A549 (cell line): ENCODE data around the gene MAD1L1. TPM values are rescaled to one million over a fixed set of nuclear protein-coding genes. Genes with fewer than 3 reads are reported as not detected.

ENCODE experiments used
- ATAC-seq, 2 experiments: fragments of 200-7000 bp in 1 of 2; fragments of >200 bp in 1 of 2; cut with Nextera tagmentation in 1 of 2; cut with Tn5 transposase in 1 of 2; 3 replicates each; pipeline versions ENCODE4 v1.8.0 to v1.9.1; 2018 to 2020; ENCODE audit warnings: mild to moderate bottlenecking in 1 of 2, moderate library complexity in 1 of 2
- CTCF ChIA-PET: fragments of 300-600 bp; sonication (Branson Sonifier 250); formaldehyde crosslinking; extraction: SDS; loops from one replicate; lab custom pipeline; 2021; ENCODE audit warnings: antibody characterized with exemption, inconsistent platforms; lab: Yijun Ruan, JAX
- POLR2A ChIA-PET: fragments of 350-600 bp; formaldehyde crosslinking; extraction: SDS; loops from one replicate; lab custom pipeline; 2021; ENCODE audit warnings: antibody characterized with exemption, inconsistent platforms; lab: Yijun Ruan, JAX
- DNase-seq, 2 experiments: peaks; one replicate each; pipeline versions ENCODE4 v3.0.0 to v3.0.0-alpha.2; 2011 to 2016; ENCODE audit warnings: low read depth in 1 of 2, low spot score in 1 of 2
- FAIRE-seq: peaks from 2 replicates; lab custom pipeline; 2011; peaks lifted over from hg19 to GRCh38; lab: Jason Lieb, UNC
- H3K27ac ChIP-seq, 2 experiments: fragments of >200 bp; sonication (Bioruptor Twin); formaldehyde crosslinking; 3 replicates each; pipeline ENCODE4 v1.5.1; 2016 to 2017
- H3K4me1 ChIP-seq: fragments of >200 bp; sonication (Bioruptor Twin); formaldehyde crosslinking; 3 replicates; pipeline ENCODE4 v1.6.1; 2016
- H3K4me2 ChIP-seq: fragments of >200 bp; sonication (Bioruptor Twin); formaldehyde crosslinking; 3 replicates; pipeline ENCODE4 v1.6.1; 2016
- H3K4me3 ChIP-seq: fragments of >200 bp; sonication (Bioruptor Twin); formaldehyde crosslinking; 3 replicates; pipeline ENCODE4 v1.5.1; 2016
- H3K9me3 ChIP-seq: fragments of >200 bp; sonication (Bioruptor Twin); formaldehyde crosslinking; 3 replicates; pipeline ENCODE4 v1.6.1; 2016
- BHLHE40 ChIP-seq: IDR thresholded peaks from 2 replicates; pipeline ENCODE4 v1.6.1; 2012; ENCODE audit warnings: low read depth, low read length, inconsistent platforms
- CBX2 ChIP-seq: fragments of 200-600 bp; sonication (generic); IDR thresholded peaks from 2 replicates; pipeline ENCODE4 v1.6.1; 2016; ENCODE audit warnings: low read depth, mild to moderate bottlenecking, borderline replicate concordance
- CBX8 ChIP-seq: fragments of 200-600 bp; sonication (generic); IDR thresholded peaks from 2 replicates; pipeline ENCODE4 v1.6.1; 2016
- CHD4 ChIP-seq: fragments of 200-600 bp; sonication (generic); IDR thresholded peaks from 2 replicates; pipeline ENCODE4 v1.6.1; 2016; ENCODE audit warnings: antibody characterized with exemption, mild to moderate bottlenecking, borderline replicate concordance
- EHMT2 ChIP-seq: fragments of 200-600 bp; sonication (generic); IDR thresholded peaks from 2 replicates; pipeline ENCODE4 v1.6.1; 2016; ENCODE audit warnings: antibody characterized with exemption, low read depth, mild to moderate bottlenecking, moderate library complexity
- ESRRA ChIP-seq: fragments of 150-350 bp; IDR thresholded peaks from 2 replicates; pipeline ENCODE4 v1.6.1; 2014; ENCODE audit warnings: mild to moderate bottlenecking, low read length, borderline replicate concordance
- FOSL2 ChIP-seq, 2 experiments: fragments of 450-650 bp in 1 of 2; fragments of >200 bp in 1 of 2; sonication (Bioruptor Twin) in 1 of 2; formaldehyde crosslinking; IDR thresholded peaks; 2 replicates each; pipeline versions ENCODE4 v1.5.0 to v1.6.1; 2016 to 2020; ENCODE audit warnings: mild to moderate bottlenecking in 1 of 2, moderate library complexity in 1 of 2
- FOXS1 ChIP-seq: fragments of 250-450 bp; sonication (Bioruptor Pico); IDR thresholded peaks from 2 replicates; pipeline ENCODE4 v1.5.0; 2020; ENCODE audit warnings: mild to moderate bottlenecking, moderate library complexity
- GATA3 ChIP-seq: IDR thresholded peaks from 2 replicates; pipeline ENCODE4 v1.6.1; 2012; ENCODE audit warnings: borderline replicate concordance
- HEYL ChIP-seq: fragments of 250-450 bp; sonication (Bioruptor Pico); IDR thresholded peaks from 2 replicates; pipeline ENCODE4 v1.8.0; 2021; ENCODE audit warnings: mild to moderate bottlenecking, moderate library complexity
- HOXB5 ChIP-seq: fragments of 250-450 bp; sonication (Bioruptor Pico); IDR thresholded peaks from 2 replicates; pipeline ENCODE4 v1.5.0; 2020; ENCODE audit warnings: mild to moderate bottlenecking, moderate library complexity
- MAZ ChIP-seq: fragments of 150-350 bp; IDR thresholded peaks from 2 replicates; pipeline ENCODE4 v1.6.1; 2014; ENCODE audit warnings: antibody characterized with exemption, low read depth, low read length, borderline replicate concordance
- MYC ChIP-seq: IDR thresholded peaks from 2 replicates; pipeline ENCODE4 v1.6.1; 2012; ENCODE audit warnings: mild to moderate bottlenecking, inconsistent platforms, low read length, improper control_type of control experiment, borderline replicate concordance
- PHF8 ChIP-seq: fragments of 200-600 bp; sonication (generic); IDR thresholded peaks from 2 replicates; pipeline ENCODE4 v1.6.1; 2016; ENCODE audit warnings: low read depth, mild to moderate bottlenecking, antibody characterized with exemption, moderate library complexity, borderline replicate concordance
- POLR2A ChIP-seq: IDR thresholded peaks from 2 replicates; pipeline ENCODE4 v1.6.1; 2012; ENCODE audit warnings: mild to moderate bottlenecking, low read length
- RCOR1 ChIP-seq: fragments of 150-350 bp; IDR thresholded peaks from 2 replicates; pipeline ENCODE4 v1.6.1; 2014; ENCODE audit warnings: antibody characterized with exemption, low read length, low read depth
- RFX5 ChIP-seq: fragments of 450-650 bp; IDR thresholded peaks from 2 replicates; pipeline ENCODE4 v1.7.1; 2014; ENCODE audit warnings: antibody characterized with exemption, mild to moderate bottlenecking, moderate library complexity
- SMC3 ChIP-seq: fragments of >200 bp; sonication (Bioruptor Twin); formaldehyde crosslinking; IDR thresholded peaks from 3 replicates; pipeline ENCODE4 v1.6.1; 2018; ENCODE audit warnings: inconsistent platforms
- ZC3H11A ChIP-seq: fragments of 450-650 bp; IDR thresholded peaks from 2 replicates; pipeline ENCODE4 v1.6.1; 2014; ENCODE audit warnings: antibody characterized with exemption, mild to moderate bottlenecking
- WGBS: methylation state at CpG from one replicate; pipeline ENCODE4 v1.1.6; 2017; ENCODE audit errors: missing lambda C conversion rate; 5-methylcytosine and 5-hydroxymethylcytosine counted together
- polyA plus RNA-seq, 4 experiments: library from polyadenylated mRNA; depleted of rRNA in 3 of 4; stranded (reverse); fragments of >200 nt; fragmentation: RNase III in 1 of 4; extraction: RNeasy Plus Mini Kit Qiagen cat#74134 plus additional on column Dnase treatment in 1 of 4; gene quantifications; 2 replicates in 3 of 4; 3 replicates in 1 of 4; pipeline ENCODE4 v1.2.3, GENCODE V29; 2011 to 2017
- TF ChIP-seq, protein P1 (sequence below): fragments of 250-450 bp; sonication (Bioruptor Pico); IDR thresholded peaks from 2 replicates; pipeline ENCODE4 v1.5.0; 2021; ENCODE audit warnings: mild to moderate bottlenecking, moderate library complexity, borderline replicate concordance
- TF ChIP-seq, protein P2 (sequence below): IDR thresholded peaks from 2 replicates; pipeline ENCODE4 v1.6.1; 2012
- TF ChIP-seq, protein P3 (sequence below): fragments of >200 bp; sonication (Bioruptor Twin); formaldehyde crosslinking; IDR thresholded peaks from 3 replicates; pipeline ENCODE4 v1.6.1; 2016

The MAD1L1 gene
- polyA plus RNA-seq, 2 of the 4 experiments (the other 2 are of a cell fraction), result 13.6 to 16.6 TPM

DNA sequence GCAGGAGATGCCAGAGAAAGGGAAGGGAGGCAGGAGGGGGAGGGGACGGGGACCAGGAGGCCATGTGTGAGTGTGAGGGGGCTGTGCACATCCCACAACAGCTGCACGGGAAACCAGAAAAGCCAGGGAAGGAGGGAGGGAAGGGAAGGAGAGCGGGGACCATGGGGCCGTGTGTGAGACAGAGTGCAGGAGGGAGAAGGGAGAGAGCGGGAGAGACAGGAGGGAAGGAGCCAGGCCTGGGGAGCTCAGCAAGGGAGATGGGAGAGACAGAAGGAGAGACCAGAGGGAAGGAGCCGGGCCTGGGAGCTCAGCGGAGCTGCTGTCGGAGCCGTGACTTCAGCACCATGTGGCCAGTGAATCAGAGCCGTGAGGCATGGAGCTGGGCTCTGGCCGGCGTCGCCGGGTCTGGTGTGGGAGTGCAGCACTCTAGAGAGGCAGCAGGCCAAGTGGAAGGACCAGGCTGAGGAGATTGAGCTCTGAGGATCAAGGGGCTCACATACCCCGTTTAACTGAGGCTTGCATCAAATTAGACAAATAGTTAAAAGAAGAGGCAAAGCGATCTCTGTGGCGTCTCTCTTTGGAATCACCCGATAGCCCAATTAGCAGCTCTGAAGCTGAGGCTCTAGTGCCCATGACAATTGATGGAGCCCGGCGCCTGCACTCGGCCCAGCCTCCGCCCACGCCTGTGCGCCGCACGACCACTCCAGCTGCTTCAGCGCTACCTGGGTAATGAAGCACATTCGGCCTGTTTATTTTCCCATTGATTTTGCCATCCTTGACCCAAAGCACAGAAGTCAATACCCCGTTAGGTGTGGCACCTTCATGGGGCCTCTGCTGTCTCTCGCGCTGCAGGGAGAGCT, 150.4 kb downstream of the MAD1L1 start:
- Histone ChIP-seq H3K27ac (no peak overlapping the region), H3K4me2 (no peak overlapping the region), H3K4me3 (no peak overlapping the region), H3K4me1 (no peaks in the 10 kb centered on the region)
- no peak for DNase-seq
- WGBS, result 87% methylated on average over 31 of the region's 31 CpGs
- ATAC-seq, result no peak
- FAIRE-seq, result no peak
- POLR2A ChIA-PET, result no interaction called here
- no peak for TF ChIP-seq SMC3
- TF ChIP-seq PHF8, result no peak
- TF ChIP-seq FOSL2 (IDR thresholded peaks at IDR 0.05), result no peak
- TF ChIP-seq FOSL2 (CRISPR knock-in tag; IDR thresholded peaks at IDR 0.05), result no peak
- TF ChIP-seq GATA3, result no peak
- no peak for TF ChIP-seq RCOR1
- no peak for TF ChIP-seq HEYL (CRISPR knock-in tag)
- no peak for TF ChIP-seq CHD4
- TF ChIP-seq ZC3H11A, result no peak
- TF ChIP-seq, all 56 proteins: peak for 0
- CTCF ChIA-PET, result interaction anchor here (1.5 to 1.8 kb wide), 3 partner anchors 11 to 127 kb away, joined by 3 to 4 read pairs (median 4); no protein-coding TSS in a partner anchor
- H3K9me3 ChIP-seq, result no peaks in the 10 kb centered on the region

DNA sequence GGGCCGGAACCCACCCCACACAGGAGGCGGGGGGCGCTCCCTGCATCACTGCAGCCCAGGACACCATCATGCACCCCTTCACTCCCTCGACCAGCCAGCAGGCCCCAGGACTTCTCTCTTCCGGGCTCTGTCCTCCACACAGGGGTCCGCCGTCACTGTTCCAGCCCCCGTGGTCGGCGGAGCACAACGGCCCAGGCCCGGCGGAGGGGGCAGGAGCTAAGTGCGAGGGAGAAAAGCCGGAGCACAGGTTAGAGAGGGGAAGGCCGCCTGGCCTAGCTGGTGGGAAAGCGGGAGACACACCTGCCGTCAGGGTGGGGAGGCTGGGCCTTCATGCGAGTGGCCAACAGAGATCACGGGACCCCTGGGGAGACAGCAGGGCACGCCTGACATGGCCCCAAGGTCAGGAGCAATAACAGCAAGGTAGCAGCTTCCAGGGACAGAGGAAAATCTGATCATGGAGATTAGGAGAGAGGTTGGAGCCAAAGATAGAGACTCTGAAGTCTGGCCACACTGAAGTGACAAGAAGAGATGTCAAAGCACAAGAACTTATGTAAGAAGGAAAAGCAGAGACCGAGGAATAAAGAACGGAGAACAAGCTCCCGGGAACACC, 151.1 kb downstream of the MAD1L1 start:
- H3K4me2 ChIP-seq, result no peak overlapping the region

DNA sequence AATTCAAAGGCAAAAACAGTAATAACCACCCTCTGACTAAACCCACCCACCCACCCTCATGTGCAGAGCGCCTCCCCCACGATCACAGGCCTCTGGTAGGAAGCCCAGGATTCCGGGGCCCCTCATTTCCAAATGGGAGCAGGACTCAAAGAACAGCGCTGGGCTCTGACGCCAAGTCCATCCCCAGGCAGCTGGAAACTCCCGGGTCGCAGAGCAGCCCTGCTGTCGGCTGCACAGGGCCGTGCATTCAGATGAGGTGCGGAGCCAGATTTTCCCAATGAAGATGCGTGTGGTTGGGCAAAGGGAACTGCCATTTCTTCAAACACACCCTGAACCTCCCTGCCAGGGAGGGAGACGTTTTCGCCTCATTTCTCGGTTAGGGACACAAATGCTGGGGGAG, 152.3 kb downstream of the MAD1L1 start:
- Histone ChIP-seq H3K27ac (no peak overlapping the region), H3K4me1 (no peaks in the 10 kb centered on the region), H3K9me3 (no peaks in the 10 kb centered on the region), H3K4me3 (no peak overlapping the region), H3K4me2 (no peak overlapping the region)
- TF ChIP-seq SMC3, result no peak
- TF ChIP-seq MYC, result no peak
- TF ChIP-seq POLR2A, result no peak
- no peak for TF ChIP-seq CBX8
- TF ChIP-seq HOXB5 (CRISPR knock-in tag), result no peak
- no peak for TF ChIP-seq EHMT2
- TF ChIP-seq MAZ, result no peak
- TF ChIP-seq ESRRA, result no peak
- TF ChIP-seq, protein P1, sequence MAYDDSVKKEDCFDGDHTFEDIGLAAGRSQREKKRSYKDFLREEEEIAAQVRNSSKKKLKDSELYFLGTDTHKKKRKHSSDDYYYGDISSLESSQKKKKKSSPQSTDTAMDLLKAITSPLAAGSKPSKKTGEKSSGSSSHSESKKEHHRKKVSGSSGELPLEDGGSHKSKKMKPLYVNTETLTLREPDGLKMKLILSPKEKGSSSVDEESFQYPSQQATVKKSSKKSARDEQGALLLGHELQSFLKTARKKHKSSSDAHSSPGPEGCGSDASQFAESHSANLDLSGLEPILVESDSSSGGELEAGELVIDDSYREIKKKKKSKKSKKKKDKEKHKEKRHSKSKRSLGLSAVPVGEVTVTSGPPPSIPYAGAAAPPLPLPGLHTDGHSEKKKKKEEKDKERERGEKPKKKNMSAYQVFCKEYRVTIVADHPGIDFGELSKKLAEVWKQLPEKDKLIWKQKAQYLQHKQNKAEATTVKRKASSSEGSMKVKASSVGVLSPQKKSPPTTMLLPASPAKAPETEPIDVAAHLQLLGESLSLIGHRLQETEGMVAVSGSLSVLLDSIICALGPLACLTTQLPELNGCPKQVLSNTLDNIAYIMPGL (CRISPR knock-in tag), result no peak
- TF ChIP-seq BHLHE40, result no peak
- TF ChIP-seq RFX5, result no peak
- no peak for TF ChIP-seq PHF8
- TF ChIP-seq, protein P2, sequence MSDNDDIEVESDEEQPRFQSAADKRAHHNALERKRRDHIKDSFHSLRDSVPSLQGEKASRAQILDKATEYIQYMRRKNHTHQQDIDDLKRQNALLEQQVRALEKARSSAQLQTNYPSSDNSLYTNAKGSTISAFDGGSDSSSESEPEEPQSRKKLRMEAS, result no peak
- TF ChIP-seq FOSL2 (IDR thresholded peaks at IDR 0.05), result no peak
- no peak for TF ChIP-seq FOSL2 (CRISPR knock-in tag; IDR thresholded peaks at IDR 0.05)
- TF ChIP-seq, protein P3, sequence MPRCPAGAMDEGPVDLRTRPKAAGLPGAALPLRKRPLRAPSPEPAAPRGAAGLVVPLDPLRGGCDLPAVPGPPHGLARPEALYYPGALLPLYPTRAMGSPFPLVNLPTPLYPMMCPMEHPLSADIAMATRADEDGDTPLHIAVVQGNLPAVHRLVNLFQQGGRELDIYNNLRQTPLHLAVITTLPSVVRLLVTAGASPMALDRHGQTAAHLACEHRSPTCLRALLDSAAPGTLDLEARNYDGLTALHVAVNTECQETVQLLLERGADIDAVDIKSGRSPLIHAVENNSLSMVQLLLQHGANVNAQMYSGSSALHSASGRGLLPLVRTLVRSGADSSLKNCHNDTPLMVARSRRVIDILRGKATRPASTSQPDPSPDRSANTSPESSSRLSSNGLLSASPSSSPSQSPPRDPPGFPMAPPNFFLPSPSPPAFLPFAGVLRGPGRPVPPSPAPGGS, result no peak
- 89% methylated on average over 13 of the region's 14 CpGs for WGBS
- CTCF ChIA-PET, result interaction anchor here (1.1 kb wide), 1 partner anchor 33 kb away, joined by 4 read pairs; no protein-coding TSS in a partner anchor
- DNase-seq (no peak), FAIRE-seq (no peak), ATAC-seq (no peak)
- POLR2A ChIA-PET, result no interaction called here

More for the DNA sequence above, 151.1 kb downstream of the MAD1L1 start:
- FAIRE-seq (no peak), DNase-seq (no peak), ATAC-seq (no peak)
- H3K9me3 ChIP-seq, result no peaks in the 10 kb centered on the region
- CTCF ChIA-PET, result interaction anchor here (1.5 to 1.8 kb wide), 2 partner anchors 11 to 12 kb away, joined by 3 to 4 read pairs; no protein-coding TSS in a partner anchor
- WGBS, result 88% methylated on average over 22 of the region's 24 CpGs
- POLR2A ChIA-PET, result no interaction called here
- TF ChIP-seq CBX2, result no peak
- TF ChIP-seq EHMT2, result no peak
- TF ChIP-seq CBX8, result no peak
- no peak for TF ChIP-seq FOXS1 (CRISPR knock-in tag)
- TF ChIP-seq ZC3H11A, result no peak
- no peaks in the 10 kb centered on the region for H3K4me1 ChIP-seq
- no peak overlapping the region for H3K27ac ChIP-seq
- no peak overlapping the region for H3K4me3 ChIP-seq
